SK-N-SH (cell line): Measurements from ENCODE around the gene IGF1R. TPM values are rescaled to one million over a fixed set of nuclear protein-coding genes. Genes with fewer than 3 reads are reported as not detected.

Experiments used
- CTCF ChIA-PET: fragments of 300-600, 350-600 bp; formaldehyde crosslinking; extraction: SDS; loops from one replicate; lab custom pipeline; 2021; lab: Yijun Ruan, JAX
- POLR2A ChIA-PET: fragments of 350-600 bp; sonication (Branson Sonifier 250); formaldehyde crosslinking; extraction: SDS; loops from one replicate; lab custom pipeline; 2020; ENCODE audit warnings: antibody characterized with exemption, inconsistent platforms; lab: Yijun Ruan, JAX
- DNase-seq: peaks from one replicate; pipeline ENCODE4 v3.0.0; 2012
- H2AFZ ChIP-seq: fragments of 200-600 bp; sonication (generic); 2 replicates; pipeline ENCODE4 v1.8.1; 2016; ENCODE audit warnings: antibody characterized with exemption, mild to moderate bottlenecking, low read depth
- H3F3A ChIP-seq: fragments of 200-600 bp; sonication (generic); replicated peaks from 2 replicates; pipeline ENCODE3; 2016; ENCODE audit warnings: antibody characterized with exemption, mild to moderate bottlenecking; ENCODE audit not compliant: insufficient read depth
- H3K27ac ChIP-seq, 2 experiments: fragments of 200-500 bp in 1 of 2; fragments of 200-600 bp in 1 of 2; sonication (Bioruptor generic) in 1 of 2; sonication (generic), shearing (Covaris generic) in 1 of 2; 2 replicates each; pipeline versions ENCODE4 v1.5.1 to v1.6.1; 2014 to 2016; ENCODE audit warnings: low read depth in 2 of 2, inconsistent platforms in 1 of 2, low read length in 1 of 2, mild to moderate bottlenecking in 1 of 2, mixed read lengths in 1 of 2
- H3K27me3 ChIP-seq: fragments of 200-600 bp; sonication (generic), shearing (Covaris generic); 2 replicates; pipeline ENCODE4 v1.6.1; 2016; ENCODE audit warnings: mixed run types; ENCODE audit not compliant: insufficient read depth
- H3K36me3 ChIP-seq, 2 experiments: fragments of 200-500 bp in 1 of 2; fragments of 200-600 bp in 1 of 2; sonication (Bioruptor generic) in 1 of 2; sonication (generic) in 1 of 2; replicated peaks in 1 of 2; 2 replicates each; pipeline versions ENCODE3 to v1.5.1; 2014 to 2016; ENCODE audit warnings: low read length in 1 of 2, mild to moderate bottlenecking in 1 of 2; ENCODE audit not compliant: insufficient read depth in 2 of 2, control insufficient read depth in 1 of 2
- H3K4me1 ChIP-seq, 2 experiments: fragments of 200-500 bp in 1 of 2; fragments of 200-600 bp in 1 of 2; sonication (Bioruptor generic) in 1 of 2; sonication (generic), shearing (Covaris generic) in 1 of 2; 2 replicates each; pipeline versions ENCODE4 v1.5.1 to v1.6.1; 2014 to 2016; ENCODE audit warnings: low read depth in 1 of 2, low read length in 1 of 2, mixed run types in 1 of 2; ENCODE audit not compliant: insufficient read depth in 2 of 2, control insufficient read depth in 1 of 2
- H3K4me2 ChIP-seq: fragments of 200-600 bp; sonication (generic), shearing (Covaris generic); 2 replicates; pipeline ENCODE4 v1.6.1; 2017; ENCODE audit warnings: mixed run types
- H3K4me3 ChIP-seq, 2 experiments: fragments of 200-500 bp in 1 of 2; fragments of 200-600 bp in 1 of 2; sonication (Bioruptor generic) in 1 of 2; sonication (generic), shearing (Covaris generic) in 1 of 2; 2 replicates each; pipeline versions ENCODE4 v1.5.1 to v1.8.1; 2014 to 2016; ENCODE audit warnings: low read depth in 2 of 2, inconsistent platforms in 1 of 2, low read length in 1 of 2, mild to moderate bottlenecking in 1 of 2, mixed read lengths in 1 of 2, moderate library complexity in 1 of 2
- H3K79me2 ChIP-seq: fragments of 200-600 bp; sonication (generic); 2 replicates; pipeline ENCODE4 v1.8.1; 2017; ENCODE audit warnings: mild to moderate bottlenecking; ENCODE audit not compliant: insufficient read depth
- H3K9ac ChIP-seq: fragments of 200-600 bp; sonication (generic); 2 replicates; pipeline ENCODE4 v1.6.1; 2017; ENCODE audit warnings: mixed run types
- H3K9me2 ChIP-seq: fragments of 200-600 bp; sonication (generic); 2 replicates; pipeline ENCODE4 v1.6.1; 2017; ENCODE audit warnings: mixed run types
- H3K9me3 ChIP-seq: fragments of 200-600 bp; sonication (generic); 2 replicates; pipeline ENCODE4 v1.6.1; 2017; ENCODE audit warnings: mixed run types, mild to moderate bottlenecking, moderate library complexity
- H4K20me1 ChIP-seq: fragments of 200-600 bp; sonication (generic); 2 replicates; pipeline ENCODE4 v1.6.1; 2017; ENCODE audit warnings: mild to moderate bottlenecking, mixed run types; ENCODE audit not compliant: insufficient read depth
- CTCF ChIP-seq: fragments of 200-600 bp; sonication (generic); IDR thresholded peaks from 2 replicates; pipeline ENCODE4 v1.6.1; 2017; ENCODE audit warnings: antibody characterized with exemption, mild to moderate bottlenecking, moderate library complexity
- EP300 ChIP-seq, 2 experiments: IDR thresholded peaks; 2 replicates each; pipeline versions ENCODE4 v1.4.0 to v1.6.1; 2012; ENCODE audit warnings: borderline replicate concordance in 1 of 2, low read depth in 1 of 2, low read length in 1 of 2
- EZH2phosphoT487 ChIP-seq: fragments of 200-600 bp; sonication (generic); IDR thresholded peaks from 2 replicates; pipeline ENCODE4 v1.6.1; 2017; ENCODE audit warnings: low read depth, mixed run types, mild to moderate bottlenecking, antibody characterized with exemption, moderate library complexity, borderline replicate concordance
- FOXJ3 ChIP-seq: sonication (generic); formaldehyde crosslinking; IDR thresholded peaks from 2 replicates; pipeline ENCODE4 v1.5.1; 2020; ENCODE audit warnings: mild to moderate bottlenecking, missing genetic modification reagents
- GABPA ChIP-seq: IDR thresholded peaks from 2 replicates; pipeline ENCODE4 v1.4.0; 2012; ENCODE audit warnings: low read depth, mild to moderate bottlenecking
- MXI1 ChIP-seq: IDR thresholded peaks from 2 replicates; pipeline ENCODE4 v1.6.1; 2012; ENCODE audit warnings: mild to moderate bottlenecking, low read depth, low read length, improper control_type of control experiment
- NFIC ChIP-seq: IDR thresholded peaks from 2 replicates; pipeline ENCODE4 v1.4.0; 2012; ENCODE audit warnings: borderline replicate concordance
- NRF1 ChIP-seq: IDR thresholded peaks from 2 replicates; pipeline ENCODE4 v1.6.1; 2012; ENCODE audit warnings: low read depth, mild to moderate bottlenecking, low read length
- POLR2AphosphoS5 ChIP-seq: IDR thresholded peaks from 2 replicates; pipeline ENCODE4 v1.6.1; 2012; ENCODE audit warnings: low read depth, low read length
- RAD21 ChIP-seq: IDR thresholded peaks from 2 replicates; pipeline ENCODE4 v1.6.1; 2012; ENCODE audit warnings: mild to moderate bottlenecking, low read length
- RCOR1 ChIP-seq: fragments of 150-350 bp; IDR thresholded peaks from 2 replicates; pipeline ENCODE4 v1.6.1; 2017; ENCODE audit warnings: antibody characterized with exemption, low read length
- REST ChIP-seq: IDR thresholded peaks from 2 replicates; pipeline ENCODE4 v1.6.1; 2012; ENCODE audit warnings: mild to moderate bottlenecking, low read depth, low read length, moderate library complexity
- TAF1 ChIP-seq: IDR thresholded peaks from 2 replicates; pipeline ENCODE4 v1.6.1; 2012; ENCODE audit warnings: low read depth, mild to moderate bottlenecking, low read length, moderate library complexity, borderline replicate concordance
- USF1 ChIP-seq: IDR thresholded peaks from 2 replicates; pipeline ENCODE4 v1.4.0; 2012; ENCODE audit warnings: low read depth, borderline replicate concordance
- USF2 ChIP-seq: fragments of 150-350 bp; IDR thresholded peaks from 2 replicates; pipeline ENCODE4 v1.6.1; 2017; ENCODE audit warnings: antibody characterized with exemption, low read length, low read depth, borderline replicate concordance
- YY1 ChIP-seq: IDR thresholded peaks from 2 replicates; pipeline ENCODE4 v1.4.0; 2012; ENCODE audit warnings: low read depth, mild to moderate bottlenecking
- ZBTB33 ChIP-seq: IDR thresholded peaks from 2 replicates; pipeline ENCODE4 v1.4.0; 2012; ENCODE audit warnings: low read depth, borderline replicate concordance
- WGBS: methylation state at CpG from one replicate; pipeline ENCODE4 v1.1.6; 2017; ENCODE audit warnings: low lambda C conversion rate; 5-methylcytosine and 5-hydroxymethylcytosine counted together
- polyA plus RNA-seq, 3 experiments: library from polyadenylated mRNA; depleted of rRNA; stranded (reverse); fragments of >200 nt; gene quantifications; 2 replicates each; pipeline ENCODE4 v1.2.3, GENCODE V29; 2012

IGF1R gene
- polyA plus RNA-seq, 1 of the 3 experiments (the other 2 are of a cell fraction): 9.5 TPM

GRCh38 chr15:98951004-98951403, 302.7 kb downstream of the IGF1R start:
- Histone ChIP-seq H3K27me3 (no peaks in the 10 kb centered on the region), H3K4me1 (peaks cover 0 to 15% of the 10 kb centered on the region in 2 experiments; a peak in 1 of 4 replicates), H3K9ac (no peak overlapping the region), H3K27ac (no peak overlapping the region), H3K4me3 (no peak overlapping the region), H2AFZ (no peak overlapping the region), H4K20me1 (no peaks in the 10 kb centered on the region), H3K36me3 (peaks cover 0 to 30% of the 10 kb centered on the region in 2 experiments), H3K79me2 (no peaks in the 10 kb centered on the region), H3F3A (no peaks in the 10 kb centered on the region), H3K4me2 (no peak overlapping the region), H3K9me2 (no peaks in the 10 kb centered on the region), H3K9me3 (no peaks in the 10 kb centered on the region)
- ChIA-PET POLR2A (no interaction called here), CTCF (interaction anchor here (1.1 to 1.4 kb wide), 2 partner anchors 8 to 11 kb away, joined by 3 read pairs; no protein-coding TSS in a partner anchor)
- WGBS: 90% methylated on average over 6 of the region's 7 CpGs
- TF ChIP-seq EZH2phosphoT487 (no peak), USF2 (no peak), ZBTB33 (no peak), TAF1 (no peak), USF1 (no peak), GABPA (no peak), RAD21 (no peak), REST (no peak), MXI1 (no peak), YY1 (no peak), NRF1 (no peak), FOXJ3 (no peak), EP300 (IDR thresholded peaks at IDR 0.05; ENCODE audit: borderline replicate concordance in 1 of 2, low read depth in 1 of 2, low read length in 1 of 2) (no peak), POLR2AphosphoS5 (no peak), RCOR1 (no peak), CTCF (no peak), NFIC (no peak)
- DNase-seq: no peak
